ENCODE results near the gene PJA2.
"Not testable (repeated sequence)": the region's sequence is repeated elsewhere in the genome, so short reads cannot be mapped to it uniquely, and the experiment has no call there.

Gene PJA2

GRCh38 chr5:109421956-109422355 lies 12.2 kb upstream of the PJA2 start:
- no peak for FAIRE-seq
- DNase-seq (ENCODE audit: insufficient read length) = no peak
- no peak for TF ChIP-seq TAF1 (IDR thresholded peaks at IDR 0.05; ENCODE audit: borderline replicate concordance, low read depth, low read length)
- no peak for TF ChIP-seq POLR2A (IDR thresholded peaks at IDR 0.05; ENCODE audit: low read depth, low read length)
- no peak for TF ChIP-seq POLR2AphosphoS5 (IDR thresholded peaks at IDR 0.05; ENCODE audit: low read depth, low read length)

- FAIRE-seq (no peak), DNase-seq (ENCODE audit: insufficient read length) (no peak)
- TF ChIP-seq POLR2AphosphoS5 (IDR thresholded peaks at IDR 0.05; ENCODE audit: low read depth, low read length) (no peak), TAF1 (IDR thresholded peaks at IDR 0.05; ENCODE audit: borderline replicate concordance, low read depth, low read length) (no peak), POLR2A (IDR thresholded peaks at IDR 0.05; ENCODE audit: low read depth, low read length) (no peak)
These were observed 9.1 kb upstream of the PJA2 start for GRCh38 chr5:109418712-109419352.

DNA sequence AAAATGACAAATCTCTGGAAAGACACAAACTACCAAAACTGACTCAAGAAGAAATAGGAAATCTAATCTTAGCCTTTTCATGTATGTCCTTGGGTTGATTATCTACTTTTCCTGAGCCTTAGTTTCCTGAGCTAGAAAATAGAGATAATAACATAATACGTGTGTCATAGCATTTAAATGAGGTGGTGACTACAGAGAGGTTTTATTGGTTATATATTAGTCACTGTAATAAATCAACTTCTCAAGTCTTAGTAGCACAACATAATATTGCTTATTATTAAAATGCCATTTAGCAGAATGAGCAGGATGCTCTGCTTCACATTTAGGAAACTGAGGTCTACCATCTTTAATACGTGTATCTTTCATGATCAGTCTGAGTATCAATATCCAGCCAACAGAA lies 7.1 kb upstream of the PJA2 start:
- DNase-seq (ENCODE audit: insufficient read length) (no peak), FAIRE-seq (no peak)
- TF ChIP-seq POLR2A (IDR thresholded peaks at IDR 0.05; ENCODE audit: low read depth, low read length) (no peak), POLR2AphosphoS5 (IDR thresholded peaks at IDR 0.05; ENCODE audit: low read depth, low read length) (no peak), TAF1 (IDR thresholded peaks at IDR 0.05; ENCODE audit: borderline replicate concordance, low read depth, low read length) (no peak)

DNA sequence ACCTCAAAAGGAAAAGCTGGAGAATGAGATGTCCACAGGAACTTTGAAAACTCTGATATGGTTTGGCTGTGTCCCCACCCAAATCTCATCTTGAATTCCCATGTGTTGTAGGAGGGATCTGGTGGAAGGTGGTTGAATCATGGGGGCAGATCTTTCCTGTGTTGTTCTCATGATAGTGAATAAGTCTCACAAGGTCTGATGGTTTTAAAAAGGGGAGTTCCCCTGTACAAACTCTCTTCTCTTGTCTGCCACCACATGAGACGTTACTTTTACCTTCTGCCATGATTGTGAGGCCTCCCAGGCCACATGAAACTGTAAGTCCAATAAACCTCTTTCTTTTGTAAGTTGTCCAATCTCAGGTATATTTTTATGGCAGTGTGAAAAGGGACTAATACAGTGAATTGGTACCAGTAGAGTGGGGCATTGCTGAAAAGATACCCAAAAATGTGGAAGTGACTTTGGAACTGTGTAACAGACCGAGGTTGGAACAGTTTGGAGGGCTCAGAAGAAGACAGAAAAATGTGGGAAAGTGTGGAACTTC lies 4.2 kb upstream of the PJA2 start:
- not testable (repeated sequence) for DNase-seq (ENCODE audit: insufficient read length); FAIRE-seq

- FAIRE-seq = no peak
- no peak for TF ChIP-seq POLR2AphosphoS5 (IDR thresholded peaks at IDR 0.05; ENCODE audit: low read depth, low read length)
- TF ChIP-seq POLR2A (IDR thresholded peaks at IDR 0.05; ENCODE audit: low read depth, low read length) = no peak
- TF ChIP-seq TAF1 (IDR thresholded peaks at IDR 0.05; ENCODE audit: borderline replicate concordance, low read depth, low read length) = no peak
- DNase-seq (ENCODE audit: insufficient read length) = no peak
These were observed 3.7 kb upstream of the PJA2 start for GRCh38 chr5:109413458-109413857.

- no peak for DNase-seq (ENCODE audit: insufficient read length)
- no peak for FAIRE-seq
- no peak for TF ChIP-seq POLR2AphosphoS5 (IDR thresholded peaks at IDR 0.05; ENCODE audit: low read depth, low read length)
- no peak for TF ChIP-seq POLR2A (IDR thresholded peaks at IDR 0.05; ENCODE audit: low read depth, low read length)
- TF ChIP-seq TAF1 (IDR thresholded peaks at IDR 0.05; ENCODE audit: borderline replicate concordance, low read depth, low read length) = no peak
These were observed 3.2 kb upstream of the PJA2 start for GRCh38 chr5:109412981-109413402.

DNA sequence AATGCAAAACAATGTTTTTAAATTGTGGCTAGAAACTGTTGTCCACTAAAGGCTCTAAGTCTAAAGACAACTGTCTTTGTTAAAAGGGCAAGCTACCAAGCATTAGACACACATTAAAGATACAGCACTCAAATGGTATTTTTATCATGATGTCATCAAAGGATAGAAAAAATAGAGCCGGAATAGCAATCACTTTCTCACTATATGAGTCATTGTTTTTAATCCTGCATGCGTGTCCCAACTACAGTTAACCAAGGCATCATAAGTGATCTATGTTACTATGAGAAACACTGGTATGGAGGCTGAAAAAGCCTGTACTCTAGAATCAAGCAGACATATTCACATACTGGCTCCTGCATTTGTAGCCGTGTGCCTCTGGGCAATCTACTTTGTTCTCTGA lies 1.9 kb upstream of the PJA2 start:
- TF ChIP-seq POLR2AphosphoS5 (IDR thresholded peaks at IDR 0.05; ENCODE audit: low read depth, low read length) (no peak), TAF1 (IDR thresholded peaks at IDR 0.05; ENCODE audit: borderline replicate concordance, low read depth, low read length) (no peak), POLR2A (IDR thresholded peaks at IDR 0.05; ENCODE audit: low read depth, low read length) (no peak)
- DNase-seq (ENCODE audit: insufficient read length) = no peak
- FAIRE-seq = no peak

- FAIRE-seq (peak; percentile 27), DNase-seq (ENCODE audit: insufficient read length) (no peak)
- TF ChIP-seq POLR2AphosphoS5 (IDR thresholded peaks at IDR 0.05; ENCODE audit: low read depth, low read length) = no peak
These were observed 1.4 kb upstream of the PJA2 start for GRCh38 chr5:109411149-109411514.

GRCh38 chr5:109410389-109411148 lies 795 bp upstream of the PJA2 start:
- TF ChIP-seq POLR2AphosphoS5 (IDR thresholded peaks at IDR 0.05; ENCODE audit: low read depth, low read length) (peak; percentile 58), POLR2A (IDR thresholded peaks at IDR 0.05; ENCODE audit: low read depth, low read length) (peak; percentile 70), TAF1 (IDR thresholded peaks at IDR 0.05; ENCODE audit: borderline replicate concordance, low read depth, low read length) (peak; percentile 11; the same call in 1 of the 2 replicates)
- FAIRE-seq (no peak), DNase-seq (ENCODE audit: insufficient read length) (no peak)

DNA sequence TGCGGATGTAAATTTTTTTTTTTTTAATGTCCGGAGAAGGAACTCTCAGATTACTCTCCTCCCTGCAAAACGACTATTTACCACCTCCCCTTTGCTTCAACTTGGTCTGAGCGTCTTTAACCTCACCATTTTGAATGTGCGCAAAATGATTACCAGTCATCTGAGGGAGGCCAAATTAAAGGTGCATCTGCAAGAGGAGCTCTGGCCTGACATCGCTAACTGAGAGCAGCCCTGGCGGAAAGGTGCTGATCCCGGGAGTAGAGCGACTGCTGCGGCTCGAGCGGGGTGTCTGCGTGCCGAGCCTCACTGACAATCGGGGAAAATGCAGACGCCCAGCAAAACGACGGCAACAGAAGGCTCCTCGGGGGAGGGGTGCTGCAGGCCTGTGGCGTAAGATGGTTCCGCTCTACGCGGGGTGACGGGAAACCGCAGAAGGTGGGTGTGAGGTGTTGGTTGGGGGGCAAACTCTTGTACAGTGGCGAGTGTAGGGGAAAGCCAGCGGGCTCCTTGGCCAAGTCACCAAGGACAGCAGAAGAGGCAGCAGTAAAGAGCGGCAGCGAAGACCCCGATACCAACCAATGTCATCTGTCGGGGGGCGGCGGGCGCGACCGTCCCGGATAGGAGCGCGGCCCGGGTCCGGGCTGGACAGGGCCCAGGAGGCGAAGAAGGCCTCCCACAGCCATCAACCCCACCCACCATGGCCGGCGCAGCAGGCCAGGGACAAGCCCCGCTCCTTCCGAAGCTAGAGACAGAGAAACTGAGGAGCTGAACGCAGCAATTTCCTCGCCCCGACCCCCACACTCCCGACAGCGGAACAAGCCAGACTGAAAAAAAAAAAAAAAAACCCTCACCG lies 557 bp downstream of the PJA2 start:
- FAIRE-seq (peak; percentile 84), DNase-seq (ENCODE audit: insufficient read length) (peak; percentile 41)
- TF ChIP-seq POLR2A (IDR thresholded peaks at IDR 0.05; ENCODE audit: low read depth, low read length) = peak; percentile 82
- TF ChIP-seq POLR2AphosphoS5 (IDR thresholded peaks at IDR 0.05; ENCODE audit: low read depth, low read length) = peak; percentile 87
- TF ChIP-seq TAF1 (IDR thresholded peaks at IDR 0.05; ENCODE audit: borderline replicate concordance, low read depth, low read length) = peak; percentile 78

DNA sequence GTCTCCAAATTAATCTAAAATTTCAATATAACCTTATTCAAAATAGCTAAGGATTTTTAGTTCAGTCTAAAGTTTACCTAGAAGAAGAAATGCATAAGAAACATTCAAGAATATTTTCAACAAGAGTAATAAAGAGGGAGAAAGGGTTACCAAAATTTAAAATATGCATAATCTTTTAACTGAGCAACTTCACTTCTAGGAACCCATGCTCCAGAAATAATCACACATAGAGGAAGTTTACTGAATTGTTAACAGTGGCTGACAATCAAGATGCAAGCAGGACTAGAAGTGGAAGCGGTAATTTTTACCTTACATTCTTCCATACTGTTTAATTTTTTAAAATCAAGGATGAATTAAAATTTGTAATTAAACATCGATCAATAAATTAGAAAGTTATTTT lies 1.9 kb downstream of the PJA2 start:
- TF ChIP-seq POLR2A (IDR thresholded peaks at IDR 0.05; ENCODE audit: low read depth, low read length) (no peak), TAF1 (IDR thresholded peaks at IDR 0.05; ENCODE audit: borderline replicate concordance, low read depth, low read length) (no peak), POLR2AphosphoS5 (IDR thresholded peaks at IDR 0.05; ENCODE audit: low read depth, low read length) (no peak)
- FAIRE-seq = no peak
- no peak for DNase-seq (ENCODE audit: insufficient read length)

Data from GM12892 (cell line).